GM12873 (cell line): ENCODE data around the gene LEF1.

Experiments used
- TF ChIP-seq, protein P1 (sequence below): IDR thresholded peaks from 2 replicates; pipeline ENCODE4 v1.5.1; 2012; ENCODE audit warnings: low read depth, mild to moderate bottlenecking, moderate library complexity, low read length, control low read depth; ENCODE audit not compliant: insufficient read depth; ENCODE audit errors: missing control alignments

The LEF1 gene

DNA sequence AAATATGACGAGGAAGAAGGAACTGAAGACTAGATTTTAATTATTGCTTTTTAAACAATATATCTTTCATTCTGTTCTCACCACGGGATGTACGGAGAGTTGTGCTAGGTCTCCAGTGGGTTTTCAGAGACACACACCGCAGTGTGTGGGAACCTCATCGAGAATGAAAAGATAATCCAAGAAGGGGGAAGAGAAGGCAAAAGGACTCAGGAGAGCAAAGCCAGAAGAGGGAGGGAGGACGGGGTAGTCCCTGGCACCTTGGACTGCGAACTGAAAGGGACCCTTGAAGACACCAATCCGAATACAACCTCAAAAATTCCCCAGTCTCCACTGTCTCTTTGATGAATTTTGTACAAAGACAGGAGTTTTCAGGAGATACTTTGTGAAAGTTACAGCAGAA, 932 bp upstream of the LEF1 start:
- TF ChIP-seq, protein P1, sequence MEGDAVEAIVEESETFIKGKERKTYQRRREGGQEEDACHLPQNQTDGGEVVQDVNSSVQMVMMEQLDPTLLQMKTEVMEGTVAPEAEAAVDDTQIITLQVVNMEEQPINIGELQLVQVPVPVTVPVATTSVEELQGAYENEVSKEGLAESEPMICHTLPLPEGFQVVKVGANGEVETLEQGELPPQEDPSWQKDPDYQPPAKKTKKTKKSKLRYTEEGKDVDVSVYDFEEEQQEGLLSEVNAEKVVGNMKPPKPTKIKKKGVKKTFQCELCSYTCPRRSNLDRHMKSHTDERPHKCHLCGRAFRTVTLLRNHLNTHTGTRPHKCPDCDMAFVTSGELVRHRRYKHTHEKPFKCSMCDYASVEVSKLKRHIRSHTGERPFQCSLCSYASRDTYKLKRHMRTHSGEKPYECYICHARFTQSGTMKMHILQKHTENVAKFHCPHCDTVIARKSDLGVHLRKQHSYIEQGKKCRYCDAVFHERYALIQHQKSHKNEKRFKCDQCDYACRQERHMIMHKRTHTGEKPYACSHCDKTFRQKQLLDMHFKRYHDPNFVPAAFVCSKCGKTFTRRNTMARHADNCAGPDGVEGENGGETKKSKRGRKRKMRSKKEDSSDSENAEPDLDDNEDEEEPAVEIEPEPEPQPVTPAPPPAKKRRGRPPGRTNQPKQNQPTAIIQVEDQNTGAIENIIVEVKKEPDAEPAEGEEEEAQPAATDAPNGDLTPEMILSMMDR, result no peak

GRCh38 chr4:108168160-108168670, 517 bp downstream of the LEF1 start:
- TF ChIP-seq, protein P1, result no peak

DNA sequence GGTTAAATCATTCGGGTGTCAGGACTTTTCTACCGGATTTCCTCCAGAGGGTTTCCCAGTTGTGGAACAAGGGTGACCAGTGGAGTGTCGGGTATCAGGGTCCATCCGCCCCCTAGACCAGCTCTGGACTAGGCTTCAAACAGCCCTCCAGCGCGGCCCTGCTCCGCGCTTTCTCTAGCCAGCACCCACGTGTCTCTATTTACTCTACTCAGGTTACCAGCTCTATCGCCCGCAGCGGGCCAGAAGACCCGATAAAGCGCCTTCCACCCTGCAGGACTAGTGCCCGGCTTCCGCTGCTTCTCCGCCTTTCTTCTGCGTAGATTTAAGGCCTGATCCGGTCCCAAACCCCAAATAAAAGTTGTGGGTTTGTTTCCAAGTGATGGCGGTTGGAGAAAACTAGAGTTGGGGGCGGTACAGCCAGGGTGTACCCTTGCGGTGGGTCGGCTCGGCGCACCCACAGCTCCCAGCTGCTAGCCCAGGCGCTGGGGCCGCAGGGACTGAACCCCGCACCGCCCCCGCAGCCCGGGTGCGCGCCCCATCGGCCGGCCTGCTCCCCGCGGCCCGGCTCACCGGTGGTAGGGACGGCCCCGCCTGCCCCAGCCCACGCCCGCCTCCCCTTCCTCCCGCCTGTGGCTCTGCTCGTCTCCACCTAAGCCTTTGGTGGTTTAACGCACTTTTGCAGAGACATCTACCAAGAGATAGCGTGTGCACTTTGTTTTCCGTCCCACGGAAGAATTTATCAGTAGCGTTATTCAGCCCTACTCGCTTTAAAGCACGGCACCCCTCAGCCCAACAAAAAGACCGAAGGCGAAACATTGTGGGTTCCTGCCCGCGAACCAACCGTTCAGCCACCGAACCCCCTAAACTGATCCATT, 2.1 kb downstream of the LEF1 start:
- TF ChIP-seq, protein P1, result no peak

DNA sequence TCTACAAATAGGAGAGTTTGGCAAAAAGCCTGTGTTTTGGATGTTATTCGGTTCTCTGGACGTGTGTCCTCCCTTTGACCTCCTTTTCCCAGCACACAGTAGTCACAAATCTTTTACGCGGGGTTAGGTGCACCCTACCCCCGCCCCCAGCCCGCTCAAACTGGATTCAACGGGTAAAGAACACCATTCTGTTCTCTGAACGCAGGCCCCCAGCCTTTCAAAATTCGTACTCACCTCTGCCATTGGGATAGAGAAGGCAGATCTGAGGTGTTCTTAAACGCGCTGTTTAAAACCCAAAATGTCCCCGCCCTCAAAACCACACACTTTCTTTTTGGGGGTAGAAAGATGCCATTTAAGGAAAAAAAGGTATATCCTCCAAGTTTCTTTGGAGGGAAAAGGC, 2.7 kb downstream of the LEF1 start:
- TF ChIP-seq, protein P1, result no peak

GRCh38 chr4:108165586-108165985, 3.1 kb downstream of the LEF1 start:
- TF ChIP-seq, protein P1, result no peak

DNA sequence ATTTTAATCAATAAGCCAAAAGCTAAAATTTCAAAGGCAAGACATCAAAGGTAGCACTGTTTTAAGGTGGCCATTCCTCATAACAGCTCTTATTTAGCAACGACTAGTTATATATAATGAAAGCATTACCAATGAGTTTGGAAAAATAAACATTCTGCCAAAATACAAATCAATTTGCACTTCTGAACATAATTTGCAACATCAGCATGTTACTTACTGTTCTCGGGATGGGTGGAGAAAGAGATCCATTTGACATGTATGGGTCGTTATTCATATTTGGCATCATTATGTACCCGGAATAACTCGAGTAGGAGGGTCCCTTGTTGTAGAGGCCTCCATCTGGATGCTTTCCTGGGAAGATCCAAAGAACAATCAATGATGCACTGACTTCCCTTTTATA, 5.4 kb downstream of the LEF1 start:
- TF ChIP-seq, protein P1, result no peak

GRCh38 chr4:108160741-108161352, 7.9 kb downstream of the LEF1 start:
- TF ChIP-seq, protein P1, result no peak
